Erythroblast (primary cell): ENCODE results near the gene TSNAXIP1.
A peak's percentile ranks its signal among the peaks of the same experiment; 100 is the strongest.

Experiments
- DNase-seq, 2 experiments: peaks; one replicate each; lab custom pipeline; 2025; lab: John Stamatoyannopoulos, UW
- GATA1 ChIP-seq: IDR thresholded peaks from 2 replicates; pipeline ENCODE4 v1.6.1; 2011; ENCODE audit warnings: low read depth, mild to moderate bottlenecking, control low read depth, low read length, moderate library complexity
- POLR2A ChIP-seq: IDR thresholded peaks from 2 replicates; pipeline ENCODE4 v1.6.1; 2011; ENCODE audit warnings: mild to moderate bottlenecking, low read length

TSNAXIP1 gene, protein sequence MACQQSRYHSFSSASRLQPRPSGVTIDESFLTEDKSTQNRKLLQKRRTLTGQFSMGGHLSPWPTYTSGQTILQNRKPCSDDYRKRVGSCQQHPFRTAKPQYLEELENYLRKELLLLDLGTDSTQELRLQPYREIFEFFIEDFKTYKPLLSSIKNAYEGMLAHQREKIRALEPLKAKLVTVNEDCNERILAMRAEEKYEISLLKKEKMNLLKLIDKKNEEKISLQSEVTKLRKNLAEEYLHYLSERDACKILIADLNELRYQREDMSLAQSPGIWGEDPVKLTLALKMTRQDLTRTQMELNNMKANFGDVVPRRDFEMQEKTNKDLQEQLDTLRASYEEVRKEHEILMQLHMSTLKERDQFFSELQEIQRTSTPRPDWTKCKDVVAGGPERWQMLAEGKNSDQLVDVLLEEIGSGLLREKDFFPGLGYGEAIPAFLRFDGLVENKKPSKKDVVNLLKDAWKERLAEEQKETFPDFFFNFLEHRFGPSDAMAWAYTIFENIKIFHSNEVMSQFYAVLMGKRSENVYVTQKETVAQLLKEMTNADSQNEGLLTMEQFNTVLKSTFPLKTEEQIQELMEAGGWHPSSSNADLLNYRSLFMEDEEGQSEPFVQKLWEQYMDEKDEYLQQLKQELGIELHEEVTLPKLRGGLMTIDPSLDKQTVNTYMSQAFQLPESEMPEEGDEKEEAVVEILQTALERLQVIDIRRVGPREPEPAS

DNA sequence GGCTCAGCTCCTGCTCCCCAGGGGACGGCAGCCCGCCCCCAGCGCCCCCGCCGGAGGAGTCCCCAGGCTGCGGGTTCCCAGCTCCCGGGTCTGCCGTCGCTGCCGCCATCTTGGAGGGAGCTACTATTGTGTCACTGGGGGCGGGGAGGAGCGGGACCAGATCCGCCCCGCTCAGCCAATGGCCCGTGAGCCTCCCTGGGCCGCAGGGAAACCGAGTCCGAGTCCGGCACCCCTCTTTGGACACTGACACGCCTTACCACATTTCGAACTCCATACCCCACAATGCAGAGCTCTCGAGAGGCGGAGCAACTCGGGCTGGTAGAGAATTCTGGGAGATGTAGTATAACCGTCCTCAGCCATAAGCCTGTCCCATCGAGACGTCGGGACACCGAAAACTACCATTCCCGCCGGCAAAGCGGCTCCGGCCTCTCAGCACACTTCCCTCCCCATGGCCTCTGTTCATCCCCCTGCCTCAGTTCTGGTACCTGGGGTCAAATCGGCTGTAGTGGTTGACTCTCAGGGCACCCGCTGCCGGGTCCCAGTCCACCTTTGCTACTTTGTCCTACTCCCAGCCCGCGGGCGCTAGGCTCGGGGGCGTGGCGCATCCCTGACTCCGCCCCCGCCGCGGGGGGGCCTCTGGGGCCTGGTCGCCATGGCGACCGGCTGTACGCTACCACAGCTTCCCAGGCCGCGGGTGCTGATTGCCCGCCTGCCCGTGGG is at the start of gene TSNAXIP1, which contains the start of gene RANBP10:
TSNAXIP1 (plus strand) TSS at position 462 of the 720 bp plus-strand sequence. CDS start 261 bp downstream, outside the sequence.
RANBP10 (minus strand) TSS at position 133 of the 720 bp plus-strand sequence; CDS start at position 109, 24 bp downstream.
- no peak for TF ChIP-seq GATA1
- peak; percentile 96 for TF ChIP-seq POLR2A
- peak; percentile 99 for DNase-seq

DNA sequence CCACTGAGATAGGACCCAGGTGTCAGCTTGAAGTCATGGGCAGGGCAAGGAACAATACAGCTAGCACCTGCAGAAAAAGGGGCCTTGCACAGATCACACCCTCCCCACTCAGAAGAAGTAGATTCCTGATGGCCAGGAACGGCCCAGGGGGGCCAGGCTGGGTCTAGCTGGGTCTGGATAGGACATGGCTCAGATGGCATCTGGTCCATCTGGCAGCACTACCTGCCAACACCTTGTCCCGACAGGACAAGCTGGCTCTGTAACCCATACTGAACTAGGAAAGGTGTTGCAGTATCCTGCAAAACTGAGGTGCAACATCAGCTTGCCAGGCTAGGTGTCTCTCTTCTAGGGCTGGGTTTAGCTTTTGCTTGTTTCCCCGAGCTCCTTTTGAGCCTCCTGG is 48.7 kb upstream of the TSNAXIP1 start:
- TF ChIP-seq POLR2A (no peak), GATA1 (no peak)
- no peak for DNase-seq

DNA sequence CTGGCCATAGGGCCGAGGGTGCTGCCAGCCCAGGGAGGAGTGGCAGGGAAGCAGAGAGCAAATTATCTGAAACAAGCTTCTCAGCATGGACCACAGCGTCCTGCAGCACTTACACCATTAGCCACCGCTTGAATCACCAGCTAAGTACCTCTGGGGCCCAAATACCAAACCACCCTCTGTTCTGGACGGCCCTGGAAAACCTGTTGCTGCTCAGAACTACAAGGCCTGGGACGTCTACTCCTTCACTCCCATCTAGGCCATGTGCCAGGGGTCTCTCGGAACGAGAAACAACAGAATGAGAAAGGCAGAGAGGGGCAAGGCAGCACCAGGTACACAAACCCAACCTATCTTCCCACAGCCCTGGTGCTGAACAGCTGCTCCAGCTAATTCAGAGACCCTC is 47.7 kb upstream of the TSNAXIP1 start:
- TF ChIP-seq GATA1 (no peak), POLR2A (no peak)
- no peak for DNase-seq

DNA sequence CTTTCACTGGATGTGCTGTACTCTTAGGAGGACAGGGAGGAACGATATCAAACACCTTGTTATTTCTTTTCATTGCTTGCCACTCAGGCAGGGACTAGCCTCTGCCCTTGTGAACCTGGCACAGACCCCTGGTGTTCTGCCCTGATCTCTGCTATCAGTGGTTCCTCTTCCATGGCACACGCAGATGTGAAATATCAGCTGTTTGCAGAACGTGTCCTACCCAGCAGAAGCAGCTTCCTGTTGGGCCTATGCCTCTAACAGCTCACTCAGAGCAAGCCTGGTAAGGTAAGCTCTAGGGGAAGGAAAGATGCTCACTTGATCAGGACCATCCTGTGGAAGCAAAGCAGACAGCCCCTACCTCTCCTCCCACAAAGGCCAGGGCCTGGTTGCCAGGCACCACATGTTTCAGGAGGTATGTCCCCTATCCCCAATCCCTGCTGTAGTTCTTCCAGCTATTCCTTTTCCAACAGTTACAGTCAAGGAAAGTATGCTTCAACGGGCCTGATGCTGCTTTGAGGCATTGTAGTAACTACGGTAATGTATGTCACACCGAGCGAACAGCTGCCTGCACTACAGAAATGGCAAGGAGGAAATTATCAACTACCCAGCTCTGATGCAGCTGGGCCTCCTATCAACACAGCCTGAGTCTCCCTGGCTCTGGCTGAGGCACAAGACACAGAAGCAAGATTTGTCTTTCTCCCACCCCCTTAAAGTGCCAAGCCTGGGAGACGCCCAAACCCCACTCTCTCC is 46.3 kb upstream of the TSNAXIP1 start:
- DNase-seq: peak; percentile 65 to 81
- TF ChIP-seq GATA1: no peak
- TF ChIP-seq POLR2A: peak; percentile 80

DNA sequence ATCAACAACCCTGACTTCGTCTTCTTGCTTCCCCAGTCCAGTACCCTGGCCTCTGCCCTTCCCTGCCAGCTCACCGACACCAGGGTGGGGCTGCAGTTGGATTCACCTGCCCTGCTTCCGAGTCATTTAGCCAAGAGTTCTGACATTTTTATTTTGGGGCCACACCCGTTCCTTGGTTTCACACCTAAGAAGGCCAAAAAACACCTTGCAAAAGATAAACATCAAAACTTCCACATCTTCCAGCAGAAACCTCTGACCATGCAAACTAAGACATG is 45.8 kb upstream of the TSNAXIP1 start:
- TF ChIP-seq POLR2A (no peak), GATA1 (no peak)

DNA sequence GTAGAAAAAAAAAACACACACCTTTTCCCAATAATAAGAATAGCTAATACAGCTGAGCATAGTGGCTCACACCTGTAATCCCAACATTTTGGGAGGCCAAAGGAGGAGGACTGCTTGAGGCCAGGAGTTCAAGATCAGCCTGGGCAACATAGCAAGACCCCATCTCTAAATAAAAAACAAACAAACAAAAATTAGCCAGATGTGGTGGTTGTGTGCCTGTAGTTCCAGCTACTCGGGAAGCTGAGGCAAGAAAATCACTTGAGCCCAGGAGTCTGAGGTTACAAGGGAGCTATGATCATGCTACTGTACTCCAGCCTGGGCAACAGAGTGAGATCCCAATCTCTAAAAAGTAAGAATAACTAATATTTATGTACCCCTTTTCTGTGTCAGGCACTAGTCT is 44.8 kb upstream of the TSNAXIP1 start:
- no peak for DNase-seq
- TF ChIP-seq POLR2A: no peak
- no peak for TF ChIP-seq GATA1

More for the DNA sequence above, 45.8 kb upstream of the TSNAXIP1 start:
- DNase-seq: no peak

DNA sequence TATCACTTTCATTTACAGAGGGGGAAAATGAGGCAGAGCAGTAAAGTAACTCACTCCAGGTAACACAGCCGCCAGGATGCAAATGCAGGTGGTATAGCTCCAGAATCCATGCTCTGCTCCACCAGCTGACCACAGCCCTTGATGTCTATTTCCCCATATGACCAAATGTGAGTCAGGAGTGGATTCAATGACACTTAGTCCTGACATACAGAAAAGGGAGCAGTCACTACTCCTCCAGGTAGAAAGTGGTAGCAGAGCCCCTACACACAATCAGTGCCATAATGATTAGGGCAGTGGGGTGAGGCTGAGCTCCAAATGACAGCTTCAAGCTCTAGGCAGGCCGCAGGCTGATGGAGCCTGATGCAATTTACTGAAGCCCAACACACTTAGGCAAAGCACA is 44.3 kb upstream of the TSNAXIP1 start:
- TF ChIP-seq POLR2A (no peak), GATA1 (no peak)
- no peak for DNase-seq

DNA sequence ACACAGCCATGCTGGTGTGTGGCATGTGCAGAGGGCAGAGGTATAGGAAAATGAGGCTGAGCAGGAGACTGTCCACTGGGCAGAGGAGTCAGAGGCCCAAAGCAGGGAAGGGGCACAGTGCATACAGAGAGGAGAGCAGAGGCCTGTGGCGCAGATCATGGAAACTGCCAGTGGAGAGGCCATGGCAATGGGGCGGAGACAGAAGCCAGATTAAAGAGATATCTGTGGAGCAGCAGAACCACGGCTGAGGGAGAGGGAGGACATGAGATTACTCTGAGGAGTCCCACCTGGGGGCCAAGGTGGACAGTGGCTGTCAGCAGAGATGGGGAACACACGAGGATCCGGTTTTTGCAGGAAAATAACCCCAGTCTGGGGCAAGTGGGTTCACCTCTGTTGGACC is 43.6 kb upstream of the TSNAXIP1 start:
- DNase-seq: peak; percentile 35 to 43
- TF ChIP-seq GATA1 (no peak), POLR2A (no peak)

DNA sequence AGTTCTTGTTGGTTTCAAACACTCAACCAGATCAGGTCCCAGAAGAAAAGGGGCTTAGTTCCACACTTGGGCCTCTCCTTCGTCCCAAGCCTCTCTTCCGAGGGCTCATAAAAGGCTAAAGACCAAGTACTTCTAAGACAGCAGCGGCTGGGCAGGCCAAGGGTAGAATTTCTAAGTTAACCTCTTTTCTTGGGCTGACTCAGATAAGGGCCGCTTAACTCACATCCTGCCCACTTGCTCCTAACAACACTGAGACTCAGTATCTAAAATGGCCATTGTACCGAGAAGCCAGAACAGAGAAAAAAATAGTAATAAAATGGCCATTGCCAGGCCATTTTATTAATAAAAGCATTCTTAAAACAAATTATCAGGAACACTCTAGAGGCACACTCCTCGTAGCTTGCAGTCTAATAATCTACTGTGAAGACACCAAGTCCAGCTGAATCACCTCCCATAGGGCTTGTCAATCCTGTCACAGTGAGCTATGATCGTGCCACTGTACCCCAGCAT is 42.5 kb upstream of the TSNAXIP1 start:
- DNase-seq: no peak
- no peak for TF ChIP-seq GATA1
- TF ChIP-seq POLR2A: no peak

DNA sequence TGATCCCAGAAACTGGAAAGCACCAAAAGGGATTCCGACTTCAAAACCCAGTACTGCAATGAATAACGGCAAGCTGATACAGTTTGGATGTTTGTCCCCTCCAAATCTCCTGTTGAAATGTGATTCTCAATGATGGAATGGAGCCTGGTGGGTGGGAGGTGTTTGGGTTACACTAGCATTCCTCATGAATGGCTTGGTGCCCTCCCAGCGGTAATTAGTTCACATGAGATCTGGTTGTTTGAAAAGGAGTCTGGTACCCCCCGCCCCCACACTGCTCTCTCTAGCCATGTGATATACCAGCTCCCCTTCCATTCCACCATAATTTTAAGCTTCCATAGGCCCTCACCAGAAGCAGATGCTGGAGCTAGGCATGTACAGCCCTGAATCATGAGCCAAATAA is 40.4 kb upstream of the TSNAXIP1 start:
- no peak for DNase-seq
- no peak for TF ChIP-seq GATA1

DNA sequence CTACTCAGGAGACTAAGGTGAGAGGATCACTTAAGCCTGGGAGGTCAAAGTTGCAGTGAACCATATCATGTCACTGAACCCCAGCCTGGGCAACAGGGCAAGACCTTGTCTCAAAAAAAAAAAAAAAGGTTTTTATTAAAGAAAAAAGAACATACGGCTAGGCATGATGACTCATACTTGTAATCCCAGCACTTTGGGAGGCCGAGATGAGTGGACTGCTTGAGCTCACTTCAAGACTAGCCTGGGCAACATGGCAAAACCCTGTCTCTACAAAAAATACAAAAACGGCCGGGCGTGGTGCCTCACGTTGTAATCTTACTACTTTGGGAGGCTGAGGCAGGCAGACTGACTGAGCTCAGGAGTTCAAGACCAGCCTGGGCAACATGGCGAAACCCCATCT is 38.7 kb upstream of the TSNAXIP1 start:
- DNase-seq: no peak
- TF ChIP-seq GATA1: no peak
- TF ChIP-seq POLR2A: no peak

DNA sequence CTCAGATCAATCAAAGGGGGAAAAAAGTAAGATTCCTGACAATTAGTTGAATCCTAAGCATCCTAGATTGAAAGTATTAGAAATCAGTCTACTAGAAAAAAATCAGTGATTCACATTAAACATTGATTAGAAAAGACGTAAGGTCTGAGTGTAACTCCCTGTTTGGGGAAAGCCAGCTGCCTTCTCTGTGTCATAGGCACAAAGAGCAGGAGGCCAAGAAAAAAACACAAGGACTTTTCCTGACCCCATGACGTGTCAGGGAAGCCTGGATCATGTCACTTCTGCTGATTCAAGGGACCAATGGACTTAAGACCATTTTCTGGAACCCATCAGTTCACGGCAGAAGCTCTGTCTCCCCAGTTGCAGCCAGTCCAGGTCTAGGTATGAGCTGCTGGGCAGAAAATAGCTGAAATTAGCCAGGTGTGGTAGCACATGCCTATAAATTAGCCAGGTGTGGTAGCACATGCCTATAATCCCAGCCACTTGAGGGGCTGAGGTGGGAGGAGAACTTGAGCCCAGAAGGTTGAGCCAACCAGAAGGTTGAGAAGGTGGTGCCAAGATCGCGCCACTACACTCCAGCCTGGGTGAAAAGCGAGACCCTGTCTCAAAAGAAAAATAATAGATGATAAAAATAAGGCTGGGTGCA is 36.2 kb upstream of the TSNAXIP1 start:
- no peak for TF ChIP-seq POLR2A
- no peak for TF ChIP-seq GATA1
- DNase-seq: no peak
